Gastroesophageal sphincter (tissue), 3 donors: Measurements from ENCODE around the gene INTS13.

Experiments
- CTCF ChIP-seq, 4 experiments: fragments of 200-600 bp in 2 of 4; fragments of 450-650 bp in 2 of 4; sonication (generic) in 1 of 4; IDR thresholded peaks; one replicate each; pipeline ENCODE4 v1.5.1; 2017 to 2019; ENCODE audit warnings: antibody characterized with exemption in 4 of 4, mild to moderate bottlenecking in 2 of 4, moderate library complexity in 2 of 4
- EP300 ChIP-seq: sonication (generic); formaldehyde crosslinking; IDR thresholded peaks from one replicate; pipeline ENCODE4 v1.6.1; 2017; ENCODE audit warnings: antibody characterized with exemption, mild to moderate bottlenecking
- POLR2A ChIP-seq, 2 donors: fragments of 450-650 bp; IDR thresholded peaks; one replicate each; pipeline ENCODE4 v1.6.1; 2017; ENCODE audit warnings: antibody characterized with exemption in 2 of 2, mild to moderate bottlenecking in 2 of 2, moderate library complexity in 1 of 2
- POLR2AphosphoS5 ChIP-seq: sonication (generic); formaldehyde crosslinking; IDR thresholded peaks from one replicate; pipeline ENCODE4 v1.6.1; 2017; ENCODE audit warnings: antibody characterized with exemption

DNA sequence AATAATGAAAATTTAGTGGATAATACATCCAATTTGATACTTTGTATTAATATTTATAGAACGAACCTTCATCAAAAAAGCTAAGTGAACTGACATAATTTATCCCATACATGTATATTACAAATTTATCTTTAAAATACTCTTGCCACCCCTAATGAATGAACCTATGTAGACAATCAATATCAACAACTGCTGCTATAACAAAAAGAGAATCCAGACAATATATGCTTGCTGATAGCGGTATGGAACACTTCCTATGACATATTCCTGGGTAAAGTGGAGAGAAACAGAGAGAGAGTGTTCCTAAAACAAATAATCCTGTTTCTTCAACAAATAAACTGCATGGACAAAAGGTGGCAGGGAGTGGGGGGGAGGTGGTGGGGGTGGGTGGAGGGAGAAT, 45.1 kb upstream of the INTS13 start:
- TF ChIP-seq CTCF (IDR thresholded peaks at IDR 0.05) = no peak
- TF ChIP-seq POLR2A (IDR thresholded peaks at IDR 0.05) = no peak
- no peak for TF ChIP-seq POLR2AphosphoS5
- TF ChIP-seq EP300 = no peak
